HG03066 (cell line): ENCODE data around the gene MDN1.
"Not testable (repeated sequence)": the region's sequence is repeated elsewhere in the genome, so short reads cannot be mapped to it uniquely, and the experiment has no call there.

Source experiments
- ATAC-seq: cut with Tn5 transposase; IDR thresholded peaks from one replicate; pipeline ENCODE4 v1.9.1; 2021; ENCODE audit warnings: low read depth; ENCODE audit not compliant: unreplicated experiment

Gene MDN1

DNA sequence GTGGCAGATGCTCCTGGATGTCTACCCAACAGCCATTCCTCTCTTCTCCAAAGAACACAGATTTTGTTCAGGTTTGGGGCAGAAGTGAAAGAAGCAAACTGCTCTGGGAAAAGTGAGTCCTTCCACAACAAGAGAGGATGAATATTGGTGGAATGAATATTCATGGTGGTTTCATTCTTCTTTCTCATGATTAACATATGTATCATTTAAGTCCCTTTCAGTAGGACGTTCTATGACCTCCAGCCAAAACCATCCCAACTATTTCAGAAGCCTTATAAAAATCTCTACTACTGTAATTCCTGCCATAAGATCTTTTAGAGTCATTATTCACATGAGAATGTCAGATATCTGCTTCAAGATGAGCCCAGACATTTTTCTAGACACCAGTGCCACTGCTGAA lies 44.4 kb downstream of the MDN1 start:
- ATAC-seq = no peak

DNA sequence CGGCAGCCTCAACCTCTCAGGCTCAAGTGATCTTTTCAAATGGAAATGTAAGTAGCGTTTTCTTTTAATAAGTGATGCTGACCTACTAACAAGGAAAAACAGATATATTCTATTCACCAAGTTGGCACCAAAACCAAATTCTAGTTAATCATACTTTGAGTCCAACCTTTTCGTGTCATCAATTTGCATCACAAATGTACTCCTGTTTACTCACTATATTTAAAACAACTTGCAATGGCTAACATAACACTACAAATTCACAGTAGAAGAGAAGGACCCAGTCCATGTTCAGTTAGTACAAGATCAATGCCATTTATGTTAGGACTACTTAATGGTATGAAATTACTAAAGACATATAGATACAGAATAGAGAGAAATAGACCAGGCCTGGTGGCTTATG lies 50.0 kb downstream of the MDN1 start:
- no peak for ATAC-seq

DNA sequence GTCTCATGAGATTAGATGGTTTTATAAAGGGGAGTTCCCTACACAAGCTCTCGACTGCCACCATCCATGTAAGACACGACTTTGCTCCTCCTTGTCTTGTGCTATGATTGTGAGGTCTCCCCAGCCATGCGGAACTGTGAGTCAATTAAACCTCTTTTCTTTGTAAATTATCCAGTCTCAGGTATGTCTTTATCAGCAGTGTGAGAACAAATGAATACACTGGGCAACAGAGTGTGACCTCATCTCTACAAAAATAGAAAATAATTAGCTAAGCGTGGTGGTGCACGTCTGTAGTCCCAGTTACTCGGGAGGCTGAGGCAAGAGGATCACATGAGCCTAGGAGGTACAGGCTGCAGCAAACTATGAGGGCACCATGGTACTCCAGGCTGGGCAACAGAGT lies 51.3 kb downstream of the MDN1 start:
- ATAC-seq = no peak

DNA sequence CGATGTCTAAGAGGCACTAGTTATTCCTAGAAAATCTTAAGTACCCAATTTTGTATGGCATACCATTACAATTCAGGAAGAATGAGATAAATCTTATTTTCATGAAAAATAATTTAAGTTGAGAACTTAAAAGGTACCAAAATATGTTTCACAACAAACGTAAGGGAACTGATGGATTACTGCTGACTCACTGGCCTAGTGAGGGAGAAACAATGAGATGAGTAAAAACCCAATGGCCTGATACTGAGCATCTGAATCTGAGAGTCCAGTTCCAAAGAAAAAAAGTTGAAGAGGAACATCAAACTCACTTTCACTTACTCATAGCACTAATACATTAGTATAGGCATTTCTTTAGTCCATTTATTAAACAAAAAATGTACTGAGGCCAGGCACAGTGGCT lies 56.0 kb downstream of the MDN1 start:
- ATAC-seq = no peak

DNA sequence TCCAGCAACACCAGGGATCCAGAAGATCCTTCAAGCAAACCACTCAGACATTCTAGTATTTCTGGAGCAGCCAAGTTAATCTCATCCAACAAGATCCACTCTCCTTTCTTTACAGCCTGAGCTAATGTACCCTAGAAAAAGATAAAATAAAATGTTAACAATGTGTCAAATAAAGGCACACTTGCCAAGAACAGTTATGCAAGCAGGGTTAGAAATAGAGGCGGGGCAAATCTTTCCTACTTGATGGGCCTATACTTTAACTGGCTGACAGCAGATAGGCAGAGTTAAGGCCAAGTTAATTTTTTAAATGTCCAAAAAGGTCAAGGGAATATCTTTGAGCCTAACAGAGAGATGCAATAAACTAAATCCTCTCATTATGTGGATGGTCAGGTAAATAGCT lies 60.8 kb downstream of the MDN1 start:
- no peak for ATAC-seq

DNA sequence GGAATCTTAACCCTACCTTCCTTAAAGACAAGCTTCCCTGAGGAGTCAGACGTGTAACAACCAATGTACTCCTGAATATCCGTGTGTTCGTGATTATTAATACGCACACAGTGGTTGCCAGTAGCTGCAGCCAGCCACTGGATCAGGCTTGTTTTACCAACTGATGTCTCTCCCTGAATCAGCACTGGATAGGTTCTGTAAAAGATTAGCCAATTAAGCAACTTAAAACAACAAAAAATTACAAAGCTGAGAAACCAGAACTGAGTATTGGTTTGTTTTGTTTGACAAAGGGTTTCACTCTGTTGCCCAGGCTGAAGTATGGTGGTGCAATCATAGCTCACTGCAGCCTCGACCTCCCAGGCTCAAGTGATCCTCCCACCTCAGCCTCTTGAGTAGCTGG lies 69.3 kb downstream of the MDN1 start:
- ATAC-seq = no peak

DNA sequence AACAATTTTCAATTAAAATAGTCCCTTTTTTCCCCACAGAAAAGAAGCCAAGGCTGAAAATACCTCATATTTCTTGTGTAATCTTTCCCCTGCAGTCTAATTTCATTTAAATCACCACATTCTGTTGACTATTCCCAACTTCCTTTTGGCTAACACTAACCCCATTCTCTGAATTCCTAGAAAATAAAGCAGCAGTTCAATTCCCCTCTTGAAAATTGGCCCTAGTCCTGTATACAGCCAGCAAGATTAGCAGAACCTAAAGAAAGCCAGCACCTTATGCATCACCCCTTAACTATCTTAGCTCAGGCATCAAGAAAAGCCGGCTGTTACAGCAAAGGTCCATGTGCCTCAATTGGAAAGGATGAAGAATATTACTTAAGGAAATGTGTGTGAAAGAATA lies 69.7 kb downstream of the MDN1 start:
- ATAC-seq = no peak

DNA sequence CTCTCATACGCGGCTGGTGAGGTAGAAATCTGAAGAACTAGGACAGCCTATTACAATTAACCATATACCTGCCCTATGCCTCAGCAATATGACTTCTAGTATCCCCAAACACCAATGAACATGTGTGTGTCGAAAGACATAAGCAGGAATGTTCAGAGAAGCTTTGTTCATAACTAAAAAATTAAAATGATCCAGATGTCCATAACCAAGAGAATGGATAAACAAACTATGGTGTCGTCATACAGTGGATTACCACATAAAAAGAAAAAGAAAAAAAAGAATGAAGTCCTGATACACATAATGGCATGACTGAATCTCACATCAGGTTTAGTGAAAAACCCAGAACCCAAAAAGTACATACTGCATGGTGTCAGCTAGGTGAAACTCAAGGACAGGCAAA lies 73.9 kb downstream of the MDN1 start:
- no peak for ATAC-seq

DNA sequence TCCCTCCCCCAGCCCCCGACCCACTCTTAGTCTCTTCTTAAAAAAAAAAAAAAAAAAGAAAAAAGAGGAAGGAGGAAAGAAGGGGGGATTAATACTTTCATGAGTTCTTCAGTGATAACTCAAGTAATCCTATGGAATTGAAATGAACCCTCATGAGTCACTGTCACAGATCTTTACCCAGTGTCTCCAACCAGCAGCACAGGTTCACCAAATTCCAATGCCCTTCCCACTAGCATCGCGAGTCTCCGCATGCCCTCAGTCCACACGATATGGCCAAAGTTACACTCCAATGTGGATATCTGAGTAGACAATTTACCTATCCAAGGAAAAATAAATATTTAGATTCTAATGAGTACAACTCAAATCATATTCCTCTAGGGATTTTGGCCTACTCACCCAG lies 74.5 kb downstream of the MDN1 start:
- ATAC-seq = no peak

DNA sequence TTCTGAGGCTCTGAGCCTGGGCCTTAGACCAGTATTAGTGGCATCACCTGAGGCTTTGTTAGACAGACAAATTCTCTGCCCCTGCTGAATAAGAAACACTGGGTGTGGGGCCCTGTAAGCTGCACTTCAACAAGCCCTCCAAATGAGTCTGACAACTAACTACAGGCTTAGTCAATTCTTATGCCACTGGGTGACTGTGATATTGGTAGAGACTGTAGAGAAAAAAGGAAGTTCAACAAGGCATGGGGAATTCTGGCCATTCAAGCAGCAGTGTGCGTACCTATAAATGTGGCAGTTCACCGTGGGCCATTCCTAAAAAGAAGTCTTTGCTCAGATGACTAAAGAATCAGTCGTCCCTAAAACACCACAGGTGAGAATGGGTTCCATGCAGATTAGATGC lies 82.7 kb downstream of the MDN1 start:
- ATAC-seq = no peak

DNA sequence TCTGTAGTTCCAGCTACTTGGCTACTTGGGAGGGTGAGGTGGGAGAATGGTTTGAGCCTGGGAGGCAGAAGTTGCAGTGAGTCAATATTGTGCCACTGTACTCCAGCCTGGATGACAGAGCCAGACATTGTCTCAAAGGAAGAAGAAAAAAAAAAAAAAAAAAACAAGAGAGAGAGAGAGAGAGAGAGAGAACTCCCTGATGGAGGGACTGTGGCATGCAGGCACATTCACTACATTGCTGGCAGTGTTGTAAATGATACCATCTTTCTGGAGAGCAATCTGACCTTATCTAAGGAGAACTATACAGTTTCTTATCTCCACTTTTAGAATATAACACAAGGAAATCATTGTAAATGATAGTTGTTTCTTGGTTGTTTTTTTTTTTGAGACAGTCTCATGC lies 85.1 kb downstream of the MDN1 start:
- ATAC-seq = no peak

DNA sequence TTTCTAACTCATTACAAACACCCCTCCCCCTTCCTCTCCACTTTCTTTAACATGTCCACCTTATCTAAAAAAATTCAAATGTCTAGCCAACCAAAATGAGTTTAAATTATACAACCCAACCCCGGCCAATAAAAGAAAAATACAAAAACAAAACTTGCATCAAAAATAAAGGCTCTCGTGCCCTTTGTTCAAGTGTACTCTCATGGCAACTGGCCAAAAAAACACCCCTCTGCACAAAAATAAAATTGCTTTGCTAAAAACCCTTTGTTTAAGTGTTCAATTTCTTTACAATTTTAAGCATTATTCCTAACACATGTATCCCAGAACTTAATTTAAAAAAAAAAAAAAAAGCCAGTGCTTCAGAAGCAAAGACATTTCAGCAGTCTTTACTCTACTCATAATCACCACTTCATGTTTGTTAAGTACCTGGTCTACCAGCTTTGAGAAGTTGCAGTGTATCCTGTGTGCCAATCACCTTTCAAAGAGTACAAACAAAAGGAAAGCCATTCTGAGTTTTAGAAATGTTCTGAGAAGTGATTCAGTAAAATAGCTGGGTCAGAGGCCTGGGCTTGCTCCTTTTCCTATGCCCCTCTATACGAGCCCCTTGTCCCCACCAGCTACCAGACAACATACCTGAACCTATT lies 87.5 kb downstream of the MDN1 start:
- no peak for ATAC-seq

DNA sequence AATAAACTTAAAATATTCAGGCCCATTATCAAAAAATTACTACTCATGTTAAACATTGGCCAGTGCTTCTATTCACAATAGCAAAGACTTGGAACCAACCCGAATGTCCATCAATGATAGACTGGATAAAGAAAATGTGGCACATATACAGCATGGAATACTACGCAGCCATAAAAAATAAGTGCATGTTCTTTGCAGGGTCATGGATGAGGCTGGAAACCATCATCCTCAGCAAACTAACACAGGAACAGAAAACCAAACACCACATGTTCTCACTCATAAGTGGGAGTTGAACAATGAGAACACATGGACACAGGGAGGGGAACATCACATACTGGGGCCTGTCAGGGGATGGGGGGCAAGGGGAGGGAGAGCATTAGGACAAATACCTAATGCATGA lies 88.3 kb downstream of the MDN1 start:
- ATAC-seq = not testable (repeated sequence)

DNA sequence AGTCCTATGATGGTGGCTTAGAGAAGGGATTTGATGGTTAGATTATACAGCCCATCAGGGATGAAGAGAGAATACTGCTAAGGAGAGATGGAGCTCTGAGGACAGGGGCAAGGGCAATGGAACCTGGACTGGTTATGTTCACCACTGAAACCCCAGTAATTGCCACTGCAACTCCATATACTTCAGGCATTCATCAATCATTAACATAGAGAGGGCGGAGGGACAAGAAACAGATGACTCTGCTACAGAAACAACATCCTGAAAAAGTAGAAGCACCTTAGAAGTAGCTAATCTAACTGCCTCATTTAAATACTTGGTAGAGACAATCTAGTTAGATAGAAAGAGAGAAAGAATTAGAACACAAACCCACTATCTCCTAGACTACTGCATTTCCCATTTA lies 89.8 kb downstream of the MDN1 start:
- peak; percentile 89 for ATAC-seq

DNA sequence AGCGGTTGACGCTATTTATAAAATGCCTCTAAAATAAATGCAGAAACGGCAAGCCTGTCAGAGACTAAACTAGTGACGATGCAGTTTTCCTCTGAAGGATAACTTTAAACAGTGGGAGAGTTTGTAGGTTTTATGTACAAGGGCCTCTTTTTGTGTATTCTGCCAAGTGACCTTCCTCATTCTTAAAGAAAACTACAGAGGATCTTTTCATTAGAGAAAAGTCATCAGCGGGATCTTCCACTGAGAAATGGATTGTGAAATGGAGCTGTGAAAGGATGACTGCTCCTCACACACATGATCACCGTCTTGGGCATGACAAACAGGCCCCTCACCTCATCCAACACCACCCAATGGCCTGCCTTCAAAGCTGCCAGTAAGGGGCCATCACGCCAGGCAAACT lies 92.1 kb downstream of the MDN1 start:
- no peak for ATAC-seq

DNA sequence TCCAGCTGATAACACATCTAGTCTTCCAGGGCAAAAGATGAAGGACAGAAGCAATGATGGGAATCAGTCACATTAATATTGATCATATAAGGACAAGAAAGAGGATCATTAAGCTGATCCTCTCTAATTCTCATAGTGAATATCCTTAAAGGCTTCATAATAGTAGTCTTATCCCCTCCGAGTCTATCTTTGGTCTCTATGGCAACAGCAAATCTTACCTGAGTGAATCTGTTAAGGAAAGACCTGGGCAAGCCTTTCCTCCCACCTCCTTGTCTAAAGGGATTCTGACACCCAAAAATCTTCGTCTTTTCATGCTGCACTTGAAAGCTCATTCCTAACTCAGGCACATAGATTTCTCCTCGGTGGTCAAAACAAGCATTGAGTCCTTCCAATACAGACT lies 94.6 kb downstream of the MDN1 start:
- ATAC-seq = no peak

DNA sequence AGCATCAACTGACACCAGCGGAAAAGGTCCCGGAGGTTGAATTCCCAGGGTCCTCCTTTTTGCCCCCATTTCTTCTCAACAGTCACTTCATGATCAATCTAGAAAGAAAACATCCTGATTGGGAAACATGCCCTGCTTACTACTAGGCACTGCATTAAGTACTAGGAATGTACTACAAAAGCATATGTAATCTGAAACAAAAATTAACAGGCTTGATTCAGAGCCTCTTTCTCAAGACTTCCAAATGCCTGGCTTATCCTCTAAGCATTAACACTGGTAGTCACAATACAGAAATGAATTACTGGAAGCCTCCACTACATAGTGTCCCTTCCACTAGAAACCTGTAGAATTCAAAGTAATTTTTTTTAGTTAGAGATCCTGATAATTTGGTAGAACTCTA lies 96.5 kb downstream of the MDN1 start:
- ATAC-seq = no peak

DNA sequence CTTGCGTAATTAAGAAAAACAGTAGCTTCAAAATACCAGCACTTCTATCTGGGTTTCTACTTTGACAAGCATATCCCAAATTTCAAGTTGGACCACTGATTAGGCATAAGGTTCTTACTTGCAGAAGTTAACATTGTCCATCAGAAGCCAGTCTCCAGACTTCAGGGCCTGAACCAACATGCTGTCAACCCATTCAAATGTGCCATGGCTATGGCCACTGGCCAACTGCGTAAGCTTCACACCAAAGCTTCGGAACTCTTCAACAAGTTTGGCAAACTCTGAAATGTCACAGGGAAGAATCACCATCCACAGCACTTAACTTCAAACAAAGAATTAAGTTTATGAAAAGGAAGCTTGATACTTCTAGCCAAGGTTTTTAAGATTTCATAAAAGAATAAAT lies 103.1 kb downstream of the MDN1 start:
- no peak for ATAC-seq

DNA sequence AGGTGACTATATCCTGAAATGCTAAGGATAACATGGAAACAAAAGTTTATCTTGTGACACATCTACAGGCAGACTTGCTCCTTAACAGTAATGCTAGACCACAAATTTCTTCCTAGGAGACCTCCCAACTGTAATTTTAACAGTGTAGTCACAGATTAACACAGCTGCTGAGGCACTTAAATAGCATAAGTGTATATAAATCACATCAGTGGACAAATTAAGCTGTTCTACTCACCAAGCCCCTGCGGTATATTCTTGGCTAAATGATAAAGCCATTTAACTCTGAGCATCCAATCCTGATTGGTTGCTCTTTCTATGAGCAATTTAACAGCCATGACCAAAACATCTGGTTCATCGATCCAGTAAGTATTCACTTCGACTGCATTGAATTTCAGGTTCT lies 107.8 kb downstream of the MDN1 start:
- ATAC-seq = no peak

DNA sequence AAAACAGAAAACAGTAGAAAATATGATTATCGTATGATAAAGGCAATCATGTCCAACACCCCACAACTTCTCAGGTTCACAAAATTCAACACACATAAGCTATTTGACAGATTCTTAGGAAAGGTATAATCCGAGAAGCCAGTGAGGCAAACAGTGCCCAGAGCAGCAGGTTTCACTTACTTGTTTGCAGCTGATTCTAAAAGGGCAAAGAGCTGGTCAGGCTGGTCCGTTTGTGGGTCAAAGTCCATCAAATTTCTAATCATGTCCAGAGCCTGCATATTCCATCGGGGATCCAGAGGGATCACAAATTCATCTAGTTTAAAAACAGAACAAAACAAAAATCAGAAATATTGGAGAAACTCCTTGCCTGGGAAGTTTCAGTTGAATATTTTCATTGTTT lies 111.3 kb downstream of the MDN1 start:
- no peak for ATAC-seq

DNA sequence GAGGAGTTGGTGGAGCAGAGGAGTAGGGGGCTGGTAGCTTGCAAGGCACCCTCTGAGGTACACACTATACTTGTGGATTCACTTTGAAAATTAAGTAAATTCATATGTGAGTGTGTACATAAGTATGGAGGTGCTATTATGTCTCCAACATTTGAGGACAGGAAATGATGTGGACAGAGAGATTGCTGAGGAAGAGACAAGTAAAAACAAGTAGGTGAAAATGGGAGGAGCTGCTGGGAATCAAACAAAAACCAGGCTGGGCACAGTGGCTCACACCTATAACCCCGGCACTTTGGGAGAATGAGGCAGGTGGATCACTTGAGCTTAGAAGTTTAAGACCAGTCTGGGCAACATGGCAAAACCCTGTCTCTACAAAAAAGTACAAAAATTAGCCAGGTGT lies 111.8 kb downstream of the MDN1 start:
- no peak for ATAC-seq

DNA sequence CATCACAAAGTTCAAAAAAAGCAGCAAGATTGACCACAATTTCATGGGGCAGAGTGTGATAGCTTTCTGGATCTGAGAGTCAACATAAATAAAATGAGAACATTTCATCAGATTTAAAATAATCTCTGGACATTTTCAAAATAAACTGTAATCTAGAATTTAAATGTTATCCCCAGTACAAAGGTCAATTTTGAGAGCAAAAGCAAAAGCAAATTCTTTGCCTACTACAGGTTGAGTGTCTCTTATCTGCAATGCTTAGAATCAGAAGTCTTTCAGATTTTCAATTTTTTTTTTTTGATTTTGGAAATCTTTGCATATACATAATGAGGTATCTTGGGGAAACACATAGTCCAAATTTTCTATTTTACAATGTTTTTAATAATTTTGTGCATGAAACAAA lies 113.5 kb downstream of the MDN1 start:
- ATAC-seq = no peak

DNA sequence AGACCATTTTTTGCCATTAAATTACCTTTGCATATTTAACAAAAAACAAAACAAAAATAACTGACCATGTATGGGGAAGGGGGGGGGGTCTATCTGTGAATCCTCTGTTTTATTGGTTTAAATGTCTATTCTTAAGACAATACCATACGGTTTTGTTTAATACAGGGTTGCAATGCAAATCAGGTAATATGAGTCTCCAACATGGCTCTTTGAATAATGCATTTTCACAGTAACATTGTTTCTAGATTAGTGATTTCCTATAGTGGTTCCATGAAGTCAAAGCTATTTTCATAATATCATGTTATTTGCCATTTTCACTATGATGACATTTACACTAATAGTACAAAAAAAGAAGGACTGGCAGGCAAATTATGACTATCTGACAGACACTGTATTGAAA lies 116.3 kb downstream of the MDN1 start:
- ATAC-seq = no peak
